HepG2 (cell line): ENCODE data around the gene TMEM217. TPM values are rescaled to one million over a fixed set of nuclear protein-coding genes. Genes with fewer than 3 reads are reported as not detected.

Source experiments
- ASH2L ChIP-seq: fragments of 300-600, 200-600 bp; sonication (generic); IDR thresholded peaks from 2 replicates; pipeline ENCODE4 v1.7.0; 2017; ENCODE audit warnings: low read depth, mild to moderate bottlenecking, moderate library complexity, mixed read lengths, low read length; ENCODE audit not compliant: insufficient read length
- GABPA ChIP-seq, 2 experiments: IDR thresholded peaks; 2 replicates each; pipeline ENCODE4 v1.6.1; 2011 to 2016; ENCODE audit warnings: low read depth in 2 of 2, low read length in 1 of 2, missing biosample characterization in 1 of 2, missing genetic modification characterization in 1 of 2
- PAX8 ChIP-seq: sonication (generic); formaldehyde crosslinking; IDR thresholded peaks from 2 replicates; pipeline ENCODE4 v1.8.0; 2022; ENCODE audit warnings: mild to moderate bottlenecking, missing genetic modification reagents, borderline replicate concordance
- SAP130 ChIP-seq: IDR thresholded peaks from 2 replicates; pipeline ENCODE4 v1.6.1; 2016; ENCODE audit warnings: low read depth
- TEF ChIP-seq: sonication (generic); formaldehyde crosslinking; IDR thresholded peaks from 2 replicates; pipeline ENCODE4 v1.5.0; 2020; ENCODE audit warnings: missing genetic modification reagents
- YEATS2 ChIP-seq: sonication (generic); formaldehyde crosslinking; IDR thresholded peaks from 2 replicates; pipeline ENCODE4 v1.4.0; 2020; ENCODE audit warnings: missing genetic modification reagents, borderline replicate concordance
- polyA plus RNA-seq, 8 experiments: library from polyadenylated mRNA; depleted of rRNA in 3 of 8; stranded (reverse) in 7 of 8; unstranded in 1 of 8; fragments of >200 nt; fragmentation: Illumina TruSeq in 4 of 8; extraction: Trizol in 4 of 8; gene quantifications; 2 replicates each; pipeline versions ENCODE4 v1.2.1 to v1.2.3, GENCODE V29; 2011 to 2016; ENCODE audit warnings: low read depth in 4 of 8, missing spikeins in 1 of 8, mixed read lengths in 1 of 8; ENCODE audit not compliant: insufficient read depth in 1 of 8
- total RNA-seq, 5 experiments: library from RNA; depleted of rRNA; stranded (reverse); fragments of >200 nt; fragmentation: Illumina TruSeq; extraction: Trizol; gene quantifications; 2 replicates each; pipeline ENCODE4 v1.2.3, GENCODE V29; 2016; ENCODE audit warnings: low read depth in 1 of 5
- TF ChIP-seq, protein P1 (sequence below): sonication (generic); formaldehyde crosslinking; IDR thresholded peaks from 2 replicates; pipeline ENCODE4 v1.4.0; 2020; ENCODE audit warnings: mild to moderate bottlenecking, missing genetic modification reagents
- TF ChIP-seq, protein P2 (sequence below): sonication (generic); formaldehyde crosslinking; IDR thresholded peaks from 2 replicates; pipeline ENCODE4 v1.8.1; 2023; ENCODE audit warnings: missing genetic modification reagents, inconsistent platforms, borderline replicate concordance
- TF ChIP-seq, protein P3 (sequence below): sonication (generic); formaldehyde crosslinking; IDR thresholded peaks from 2 replicates; pipeline ENCODE4 v1.4.0; 2020; ENCODE audit warnings: missing genetic modification reagents, borderline replicate concordance
- TF ChIP-seq, protein P4 (sequence below): sonication (generic); formaldehyde crosslinking; IDR thresholded peaks from 2 replicates; pipeline ENCODE4 v1.4.0; 2020; ENCODE audit warnings: missing genetic modification reagents
- TF ChIP-seq, protein P5 (sequence below): sonication (generic); formaldehyde crosslinking; IDR thresholded peaks from 2 replicates; pipeline ENCODE4 v1.9.0; 2022; ENCODE audit warnings: low read depth, missing genetic modification reagents
- TF ChIP-seq, protein P6 (sequence below): IDR thresholded peaks from 2 replicates; pipeline ENCODE4 v1.6.1; 2016; ENCODE audit warnings: mild to moderate bottlenecking

TMEM217 gene
- total and polyA plus RNA-seq, 2 of the 13 experiments (the other 11 are each of a cell fraction or from before 2014, with no cell fraction given): 2.3 to 3.4 TPM

- TF ChIP-seq, protein P1, sequence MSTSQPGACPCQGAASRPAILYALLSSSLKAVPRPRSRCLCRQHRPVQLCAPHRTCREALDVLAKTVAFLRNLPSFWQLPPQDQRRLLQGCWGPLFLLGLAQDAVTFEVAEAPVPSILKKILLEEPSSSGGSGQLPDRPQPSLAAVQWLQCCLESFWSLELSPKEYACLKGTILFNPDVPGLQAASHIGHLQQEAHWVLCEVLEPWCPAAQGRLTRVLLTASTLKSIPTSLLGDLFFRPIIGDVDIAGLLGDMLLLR: peak; percentile 55; the same call in 1 of the 2 replicates
- peak; percentile 72 for TF ChIP-seq YEATS2 (CRISPR knock-in tag)
- no peak for TF ChIP-seq GABPA (IDR thresholded peaks at IDR 0.05; ENCODE audit: low read depth, low read length)
- TF ChIP-seq GABPA (CRISPR knock-in tag; IDR thresholded peaks at IDR 0.05; ENCODE audit: low read depth): peak; percentile 44; the same call in 1 of the 2 replicates
- TF ChIP-seq, protein P2, sequence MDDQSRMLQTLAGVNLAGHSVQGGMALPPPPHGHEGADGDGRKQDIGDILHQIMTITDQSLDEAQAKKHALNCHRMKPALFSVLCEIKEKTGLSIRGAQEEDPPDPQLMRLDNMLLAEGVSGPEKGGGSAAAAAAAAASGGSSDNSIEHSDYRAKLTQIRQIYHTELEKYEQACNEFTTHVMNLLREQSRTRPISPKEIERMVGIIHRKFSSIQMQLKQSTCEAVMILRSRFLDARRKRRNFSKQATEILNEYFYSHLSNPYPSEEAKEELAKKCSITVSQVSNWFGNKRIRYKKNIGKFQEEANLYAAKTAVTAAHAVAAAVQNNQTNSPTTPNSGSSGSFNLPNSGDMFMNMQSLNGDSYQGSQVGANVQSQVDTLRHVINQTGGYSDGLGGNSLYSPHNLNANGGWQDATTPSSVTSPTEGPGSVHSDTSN (CRISPR knock-in tag): no peak
- TF ChIP-seq, protein P3, sequence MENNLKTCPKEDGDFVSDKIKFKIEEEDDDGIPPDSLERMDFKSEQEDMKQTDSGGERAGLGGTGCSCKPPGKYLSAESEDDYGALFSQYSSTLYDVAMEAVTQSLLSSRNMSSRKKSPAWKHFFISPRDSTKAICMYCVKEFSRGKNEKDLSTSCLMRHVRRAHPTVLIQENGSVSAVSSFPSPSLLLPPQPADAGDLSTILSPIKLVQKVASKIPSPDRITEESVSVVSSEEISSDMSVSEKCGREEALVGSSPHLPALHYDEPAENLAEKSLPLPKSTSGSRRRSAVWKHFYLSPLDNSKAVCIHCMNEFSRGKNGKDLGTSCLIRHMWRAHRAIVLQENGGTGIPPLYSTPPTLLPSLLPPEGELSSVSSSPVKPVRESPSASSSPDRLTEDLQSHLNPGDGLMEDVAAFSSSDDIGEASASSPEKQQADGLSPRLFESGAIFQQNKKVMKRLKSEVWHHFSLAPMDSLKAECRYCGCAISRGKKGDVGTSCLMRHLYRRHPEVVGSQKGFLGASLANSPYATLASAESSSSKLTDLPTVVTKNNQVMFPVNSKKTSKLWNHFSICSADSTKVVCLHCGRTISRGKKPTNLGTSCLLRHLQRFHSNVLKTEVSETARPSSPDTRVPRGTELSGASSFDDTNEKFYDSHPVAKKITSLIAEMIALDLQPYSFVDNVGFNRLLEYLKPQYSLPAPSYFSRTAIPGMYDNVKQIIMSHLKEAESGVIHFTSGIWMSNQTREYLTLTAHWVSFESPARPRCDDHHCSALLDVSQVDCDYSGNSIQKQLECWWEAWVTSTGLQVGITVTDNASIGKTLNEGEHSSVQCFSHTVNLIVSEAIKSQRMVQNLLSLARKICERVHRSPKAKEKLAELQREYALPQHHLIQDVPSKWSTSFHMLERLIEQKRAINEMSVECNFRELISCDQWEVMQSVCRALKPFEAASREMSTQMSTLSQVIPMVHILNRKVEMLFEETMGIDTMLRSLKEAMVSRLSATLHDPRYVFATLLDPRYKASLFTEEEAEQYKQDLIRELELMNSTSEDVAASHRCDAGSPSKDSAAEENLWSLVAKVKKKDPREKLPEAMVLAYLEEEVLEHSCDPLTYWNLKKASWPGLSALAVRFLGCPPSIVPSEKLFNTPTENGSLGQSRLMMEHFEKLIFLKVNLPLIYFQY (CRISPR knock-in tag): peak; percentile 96
- peak; percentile 74 for TF ChIP-seq SAP130
- TF ChIP-seq ASH2L: peak; percentile 66
- TF ChIP-seq, protein P4, sequence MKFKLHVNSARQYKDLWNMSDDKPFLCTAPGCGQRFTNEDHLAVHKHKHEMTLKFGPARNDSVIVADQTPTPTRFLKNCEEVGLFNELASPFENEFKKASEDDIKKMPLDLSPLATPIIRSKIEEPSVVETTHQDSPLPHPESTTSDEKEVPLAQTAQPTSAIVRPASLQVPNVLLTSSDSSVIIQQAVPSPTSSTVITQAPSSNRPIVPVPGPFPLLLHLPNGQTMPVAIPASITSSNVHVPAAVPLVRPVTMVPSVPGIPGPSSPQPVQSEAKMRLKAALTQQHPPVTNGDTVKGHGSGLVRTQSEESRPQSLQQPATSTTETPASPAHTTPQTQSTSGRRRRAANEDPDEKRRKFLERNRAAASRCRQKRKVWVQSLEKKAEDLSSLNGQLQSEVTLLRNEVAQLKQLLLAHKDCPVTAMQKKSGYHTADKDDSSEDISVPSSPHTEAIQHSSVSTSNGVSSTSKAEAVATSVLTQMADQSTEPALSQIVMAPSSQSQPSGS (CRISPR knock-in tag): peak; percentile 77; the same call in 1 of the 2 replicates
- TF ChIP-seq, protein P5, sequence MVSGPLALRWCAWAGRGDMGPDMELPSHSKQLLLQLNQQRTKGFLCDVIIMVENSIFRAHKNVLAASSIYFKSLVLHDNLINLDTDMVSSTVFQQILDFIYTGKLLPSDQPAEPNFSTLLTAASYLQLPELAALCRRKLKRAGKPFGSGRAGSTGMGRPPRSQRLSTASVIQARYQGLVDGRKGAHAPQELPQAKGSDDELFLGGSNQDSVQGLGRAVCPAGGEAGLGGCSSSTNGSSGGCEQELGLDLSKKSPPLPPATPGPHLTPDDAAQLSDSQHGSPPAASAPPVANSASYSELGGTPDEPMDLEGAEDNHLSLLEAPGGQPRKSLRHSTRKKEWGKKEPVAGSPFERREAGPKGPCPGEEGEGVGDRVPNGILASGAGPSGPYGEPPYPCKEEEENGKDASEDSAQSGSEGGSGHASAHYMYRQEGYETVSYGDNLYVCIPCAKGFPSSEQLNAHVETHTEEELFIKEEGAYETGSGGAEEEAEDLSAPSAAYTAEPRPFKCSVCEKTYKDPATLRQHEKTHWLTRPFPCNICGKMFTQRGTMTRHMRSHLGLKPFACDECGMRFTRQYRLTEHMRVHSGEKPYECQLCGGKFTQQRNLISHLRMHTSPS (CRISPR knock-in tag): no peak; the same call in 1 of the 2 replicates
- TF ChIP-seq TEF (CRISPR knock-in tag): no peak
- TF ChIP-seq, protein P6, sequence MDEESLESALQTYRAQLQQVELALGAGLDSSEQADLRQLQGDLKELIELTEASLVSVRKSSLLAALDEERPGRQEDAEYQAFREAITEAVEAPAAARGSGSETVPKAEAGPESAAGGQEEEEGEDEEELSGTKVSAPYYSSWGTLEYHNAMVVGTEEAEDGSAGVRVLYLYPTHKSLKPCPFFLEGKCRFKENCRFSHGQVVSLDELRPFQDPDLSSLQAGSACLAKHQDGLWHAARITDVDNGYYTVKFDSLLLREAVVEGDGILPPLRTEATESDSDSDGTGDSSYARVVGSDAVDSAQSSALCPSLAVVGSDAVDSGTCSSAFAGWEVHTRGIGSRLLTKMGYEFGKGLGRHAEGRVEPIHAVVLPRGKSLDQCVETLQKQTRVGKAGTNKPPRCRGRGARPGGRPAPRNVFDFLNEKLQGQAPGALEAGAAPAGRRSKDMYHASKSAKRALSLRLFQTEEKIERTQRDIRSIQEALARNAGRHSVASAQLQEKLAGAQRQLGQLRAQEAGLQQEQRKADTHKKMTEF (CRISPR knock-in tag): peak; percentile 96
- TF ChIP-seq PAX8: no peak
Measured at GRCh38 chr6:37169496-37170272, 88.3 kb downstream of the TMEM217 start, which contains the start of gene PIM1 (continued).
